CD8-positive, alpha-beta memory T cell (primary cell): ENCODE data around the gene RASA1. TPM values are rescaled to one million over a fixed set of nuclear protein-coding genes. Genes with fewer than 3 reads are reported as not detected.

Experiments
- CTCF ChIA-PET: fragments of 350-600 bp; sonication (Branson Sonifier 250); formaldehyde crosslinking; loops from one replicate; lab custom pipeline; 2021; ENCODE audit warnings: antibody characterized with exemption; lab: Charles Lee
- POLR2A ChIA-PET: fragments of 350-600 bp; sonication (Branson Sonifier 250); formaldehyde crosslinking; loops from one replicate; lab custom pipeline; 2021; ENCODE audit warnings: antibody characterized with exemption; lab: Charles Lee
- DNase-seq, 5 donors: peaks; one replicate each; pipeline versions ENCODE4 v3.0.0 to v3.0.0-alpha.2; 2020 to 2022; ENCODE audit warnings: mixed read lengths in 1 of 5
- H3K27ac ChIP-seq: one replicate; pipeline ENCODE4 v1.7.0; 2013; ENCODE audit warnings: low read depth, mild to moderate bottlenecking, low read length, moderate library complexity
- H3K27me3 ChIP-seq: 2 replicates; pipeline ENCODE4 v1.7.0; 2013; ENCODE audit warnings: low read length, mild to moderate bottlenecking; ENCODE audit not compliant: insufficient read depth, poor library complexity, severe bottlenecking
- H3K36me3 ChIP-seq: 2 replicates; pipeline ENCODE4 v1.7.0; 2013; ENCODE audit warnings: mild to moderate bottlenecking, low read length, moderate library complexity; ENCODE audit not compliant: insufficient read depth
- H3K4me1 ChIP-seq: 2 replicates; pipeline ENCODE4 v1.7.0; 2013; ENCODE audit warnings: mild to moderate bottlenecking, low read length, moderate library complexity; ENCODE audit not compliant: insufficient read depth
- H3K4me3 ChIP-seq: 2 replicates; pipeline ENCODE4 v1.7.0; 2013; ENCODE audit warnings: mild to moderate bottlenecking, low read length
- H3K9me3 ChIP-seq: 2 replicates; pipeline ENCODE4 v1.7.0; 2013; ENCODE audit warnings: mild to moderate bottlenecking, low read length
- H3K27ac Mint-ChIP-seq, 8 donors: one replicate each; pipeline ENCODE4 v1.8.0; 2020 to 2021; ENCODE audit warnings: mixed read lengths in 8 of 8, mild to moderate bottlenecking in 6 of 8, inconsistent platforms in 3 of 8, moderate library complexity in 3 of 8
- H3K27me3 Mint-ChIP-seq, 2 donors: one replicate each; pipeline ENCODE4 v1.8.0; 2020 to 2021; ENCODE audit warnings: mixed read lengths in 2 of 2, mild to moderate bottlenecking in 1 of 2, moderate library complexity in 1 of 2
- H3K36me3 Mint-ChIP-seq, 3 donors: one replicate each; pipeline ENCODE4 v1.8.0; 2020 to 2021; ENCODE audit warnings: mixed read lengths in 3 of 3, inconsistent platforms in 1 of 3, mild to moderate bottlenecking in 1 of 3
- H3K4me1 Mint-ChIP-seq, 3 donors: one replicate each; pipeline ENCODE4 v1.8.0; 2020 to 2021; ENCODE audit warnings: mixed read lengths in 3 of 3, inconsistent platforms in 1 of 3, mild to moderate bottlenecking in 1 of 3
- H3K4me3 Mint-ChIP-seq, 7 donors: one replicate each; pipeline ENCODE4 v1.8.0; 2020 to 2021; ENCODE audit warnings: mixed read lengths in 7 of 7, mild to moderate bottlenecking in 6 of 7, moderate library complexity in 4 of 7, inconsistent platforms in 2 of 7
- H3K9me3 Mint-ChIP-seq, 5 donors: one replicate each; pipeline ENCODE4 v1.8.0; 2020 to 2022; ENCODE audit warnings: mixed read lengths in 5 of 5, mild to moderate bottlenecking in 3 of 5, moderate library complexity in 2 of 5, inconsistent platforms in 1 of 5
- polyA plus RNA-seq: library from polyadenylated mRNA; unstranded; fragments of 300-500 nt; fragmentation: Illumina TruSeq; gene quantifications from one replicate; pipeline ENCODE4 v1.2.3, GENCODE V29; 2021
- total RNA-seq, 2 experiments: library from RNA; stranded (reverse); gene quantifications; one replicate each; pipeline ENCODE4 v1.2.3, GENCODE V29; 2021

RASA1 gene
- total and polyA plus RNA-seq, 3 experiments from 2014 or later: 8.0 to 27.1 (median 24.0) TPM

GRCh38 chr5:87311405-87312279, 44.0 kb downstream of the RASA1 start:
- CTCF ChIA-PET: no interaction called here
- no peak for DNase-seq
- Mint-ChIP-seq H3K27ac (peak overlapping the region in 1 of 8 donors; percentile 70), H3K4me3 (no peak overlapping the region), H3K4me1 (peaks cover 64 to 79% (median 76%) of the 10 kb centered on the region in 3 donors), H3K36me3 (peaks cover 2 to 10% (median 7%) of the 10 kb centered on the region in 3 donors), H3K27me3 (no peaks in the 10 kb centered on the region), H3K9me3 (no peaks in the 10 kb centered on the region)
- peaks cover 18% of the 10 kb centered on the region for H3K4me1 ChIP-seq
- POLR2A ChIA-PET: no interaction called here
- H3K27me3 ChIP-seq: no peaks in the 10 kb centered on the region
- no peaks in the 10 kb centered on the region for H3K9me3 ChIP-seq
- H3K36me3 ChIP-seq: no peaks in the 10 kb centered on the region
- no peak overlapping the region for H3K27ac ChIP-seq
- no peak overlapping the region for H3K4me3 ChIP-seq

- ChIA-PET CTCF (no interaction called here), POLR2A (no interaction called here)
- H3K4me1 ChIP-seq: peaks cover 18% of the 10 kb centered on the region
- DNase-seq: no peak
- H3K4me3 ChIP-seq: no peak overlapping the region
- no peaks in the 10 kb centered on the region for H3K9me3 ChIP-seq
- Mint-ChIP-seq H3K4me3 (no peak overlapping the region), H3K36me3 (peaks cover 3 to 8% (median 7%) of the 10 kb centered on the region in 3 donors), H3K4me1 (peaks cover 65 to 81% (median 76%) of the 10 kb centered on the region in 3 donors), H3K27me3 (no peaks in the 10 kb centered on the region), H3K27ac (peak overlapping the region in 3 of 8 donors; percentile 9 to 68 (median 42)), H3K9me3 (no peaks in the 10 kb centered on the region)
- H3K36me3 ChIP-seq: no peaks in the 10 kb centered on the region
- H3K27ac ChIP-seq: no peak overlapping the region
- no peaks in the 10 kb centered on the region for H3K27me3 ChIP-seq
Observed at GRCh38 chr5:87313216-87313615, 45.5 kb downstream of the RASA1 start.

GRCh38 chr5:87319469-87319868, 51.8 kb downstream of the RASA1 start:
- H3K27ac ChIP-seq: no peak overlapping the region
- POLR2A ChIA-PET: no interaction called here
- Mint-ChIP-seq H3K4me3 (no peak overlapping the region), H3K9me3 (no peaks in the 10 kb centered on the region), H3K27ac (peak overlapping the region in 2 of 8 donors; percentile 44 to 58), H3K27me3 (no peaks in the 10 kb centered on the region), H3K4me1 (peaks cover 57 to 78% (median 78%) of the 10 kb centered on the region in 3 donors), H3K36me3 (peaks cover 14 to 23% (median 15%) of the 10 kb centered on the region in 3 donors)
- no peak for DNase-seq
- H3K27me3 ChIP-seq: no peaks in the 10 kb centered on the region
- CTCF ChIA-PET: no interaction called here
- no peak overlapping the region for H3K4me3 ChIP-seq
- no peaks in the 10 kb centered on the region for H3K36me3 ChIP-seq
- peaks cover 30% of the 10 kb centered on the region for H3K4me1 ChIP-seq
- no peaks in the 10 kb centered on the region for H3K9me3 ChIP-seq

- DNase-seq: no peak
- Mint-ChIP-seq H3K36me3 (peaks cover 13 to 23% (median 14%) of the 10 kb centered on the region in 3 donors), H3K4me1 (peaks cover 62 to 85% (median 82%) of the 10 kb centered on the region in 3 donors), H3K4me3 (no peak overlapping the region), H3K27me3 (no peaks in the 10 kb centered on the region), H3K9me3 (no peaks in the 10 kb centered on the region), H3K27ac (peak overlapping the region in 1 of 8 donors; percentile 52)
- Histone ChIP-seq H3K36me3 (no peaks in the 10 kb centered on the region), H3K4me1 (peaks cover 23% of the 10 kb centered on the region), H3K27ac (no peak overlapping the region), H3K9me3 (no peaks in the 10 kb centered on the region), H3K4me3 (no peak overlapping the region), H3K27me3 (no peaks in the 10 kb centered on the region)
- ChIA-PET CTCF (no interaction called here), POLR2A (no interaction called here)
Observed at GRCh38 chr5:87321605-87322004, 53.9 kb downstream of the RASA1 start.

GRCh38 chr5:87322381-87322780, 54.7 kb downstream of the RASA1 start:
- H3K4me3 ChIP-seq: no peak overlapping the region
- Mint-ChIP-seq H3K27ac (peak overlapping the region in 4 of 8 donors; percentile 39 to 76 (median 50)), H3K4me3 (no peak overlapping the region), H3K4me1 (peaks cover 64 to 87% (median 80%) of the 10 kb centered on the region in 3 donors), H3K27me3 (no peaks in the 10 kb centered on the region), H3K36me3 (peaks cover 13 to 23% (median 14%) of the 10 kb centered on the region in 3 donors), H3K9me3 (no peaks in the 10 kb centered on the region)
- H3K4me1 ChIP-seq: peaks cover 23% of the 10 kb centered on the region
- no peaks in the 10 kb centered on the region for H3K27me3 ChIP-seq
- no peaks in the 10 kb centered on the region for H3K9me3 ChIP-seq
- no peaks in the 10 kb centered on the region for H3K36me3 ChIP-seq
- DNase-seq: no peak
- ChIA-PET CTCF (no interaction called here), POLR2A (no interaction called here)
- H3K27ac ChIP-seq: no peak overlapping the region

GRCh38 chr5:87327998-87328397, 60.3 kb downstream of the RASA1 start:
- Mint-ChIP-seq H3K27me3 (no peaks in the 10 kb centered on the region), H3K4me1 (peaks cover 59 to 85% (median 66%) of the 10 kb centered on the region in 3 donors), H3K27ac (peak overlapping the region in 3 of 8 donors; percentile 40 to 83 (median 55)), H3K36me3 (peaks cover 0 to 7% (median 0%) of the 10 kb centered on the region in 3 donors), H3K4me3 (no peak overlapping the region), H3K9me3 (no peaks in the 10 kb centered on the region)
- ChIA-PET CTCF (no interaction called here), POLR2A (no interaction called here)
- no peak overlapping the region for H3K4me3 ChIP-seq
- H3K9me3 ChIP-seq: no peaks in the 10 kb centered on the region
- H3K36me3 ChIP-seq: no peaks in the 10 kb centered on the region
- H3K4me1 ChIP-seq: peaks cover 14% of the 10 kb centered on the region
- H3K27ac ChIP-seq: no peak overlapping the region
- no peak for DNase-seq
- no peaks in the 10 kb centered on the region for H3K27me3 ChIP-seq

- no peaks in the 10 kb centered on the region for H3K27me3 ChIP-seq
- H3K27ac ChIP-seq: no peak overlapping the region
- Mint-ChIP-seq H3K9me3 (no peaks in the 10 kb centered on the region), H3K27ac (peak overlapping the region in 2 of 8 donors; percentile 21 to 57), H3K27me3 (no peaks in the 10 kb centered on the region), H3K4me1 (peaks cover 48 to 77% (median 55%) of the 10 kb centered on the region in 3 donors), H3K36me3 (peaks cover 2 to 17% (median 4%) of the 10 kb centered on the region in 3 donors), H3K4me3 (no peak overlapping the region)
- H3K9me3 ChIP-seq: no peaks in the 10 kb centered on the region
- DNase-seq: no peak
- no peak overlapping the region for H3K4me3 ChIP-seq
- ChIA-PET CTCF (interaction anchor here (0.7 kb wide), 1 partner anchor 83 kb away, joined by 5 read pairs; no protein-coding TSS in a partner anchor), POLR2A (interaction anchor here (0.7 kb wide), 2 partner anchors 11 to 1173 kb away, joined by 3 to 5 read pairs; no protein-coding TSS in a partner anchor)
- H3K4me1 ChIP-seq: peaks cover 4% of the 10 kb centered on the region
- H3K36me3 ChIP-seq: no peaks in the 10 kb centered on the region
Observed at GRCh38 chr5:87329114-87329513, 61.4 kb downstream of the RASA1 start.

- Mint-ChIP-seq H3K36me3 (peaks cover 20 to 46% (median 21%) of the 10 kb centered on the region in 3 donors), H3K4me3 (peak overlapping the region in 1 of 7 donors; percentile 5)
Observed at GRCh38 chr5:87339986-87340385, 72.3 kb downstream of the RASA1 start.

More at GRCh38 chr5:87339986-87340385, 72.3 kb downstream of the RASA1 start:
- ChIA-PET POLR2A (interaction anchor here (1.1 kb wide), 1 partner anchor 11 kb away, joined by 5 read pairs; no protein-coding TSS in a partner anchor), CTCF (interaction anchor here (1.0 kb wide), 1 partner anchor 72 kb away, joined by 3 read pairs; no protein-coding TSS in a partner anchor)
- no peak overlapping the region for H3K4me3 ChIP-seq
- H3K9me3 Mint-ChIP-seq: peaks cover 0 to 3% (median 0%) of the 10 kb centered on the region in 5 donors
- H3K27me3 Mint-ChIP-seq: no peaks in the 10 kb centered on the region
- H3K36me3 ChIP-seq: peaks cover 5% of the 10 kb centered on the region
- peaks cover 16% of the 10 kb centered on the region for H3K4me1 ChIP-seq
- H3K9me3 ChIP-seq: no peaks in the 10 kb centered on the region
- DNase-seq: no peak
- H3K27ac ChIP-seq: no peak overlapping the region
- H3K27ac Mint-ChIP-seq: peak overlapping the region; percentile 35 to 98 (median 87)
- peaks cover 25 to 49% (median 28%) of the 10 kb centered on the region in 3 donors for H3K4me1 Mint-ChIP-seq
- no peaks in the 10 kb centered on the region for H3K27me3 ChIP-seq
